Measurements from ENCODE around the gene CXADR. TPM values are rescaled to one million over a fixed set of nuclear protein-coding genes. Genes with fewer than 3 reads are reported as not detected.
"Not testable (repeated sequence)": the region's sequence is repeated elsewhere in the genome, so short reads cannot be mapped to it uniquely, and the experiment has no call there.

CXADR gene
- total RNA-seq, 3 donors from 2014 or later (not counting 1 experiment from before 2014, with no cell fraction given), result 0.10 TPM; not detected in 2

GRCh38 chr21:17482928-17483327, 29.9 kb upstream of the CXADR start:
- WGBS (ENCODE audit: insufficient coverage), result no CpG with 5 or more reads among the region's 1 CpG
- Histone ChIP-seq H3K27me3 (ENCODE audit: control insufficient read depth, insufficient read depth, low read length) (no peaks in the 10 kb centered on the region), H3K4me3 (ENCODE audit: low read length) (no peak overlapping the region), H3K27ac (ENCODE audit: low read length) (no peak overlapping the region), H3K36me3 (ENCODE audit: control insufficient read depth, insufficient read depth, low read length) (no peaks in the 10 kb centered on the region), H3K4me1 (ENCODE audit: control insufficient read depth, insufficient read depth, low read length) (no peaks in the 10 kb centered on the region), H3K9me3 (ENCODE audit: control insufficient read depth, insufficient read depth, low read length) (no peaks in the 10 kb centered on the region)
- H3K36me3 Mint-ChIP-seq, result no peaks in the 10 kb centered on the region
- no peaks in the 10 kb centered on the region for H3K4me1 Mint-ChIP-seq
- ATAC-seq (no peak), DNase-seq (no peak)
- no peak for TF ChIP-seq CTCF (IDR thresholded peaks at IDR 0.05)
- H3K4me3 Mint-ChIP-seq, result no peak overlapping the region
- H3K27ac Mint-ChIP-seq, result no peak overlapping the region
- intact Hi-C loops (cut with micrococcal nuclease), result no loop called here
- H3K27me3 Mint-ChIP-seq (ENCODE audit: low read depth in 2 of 2), result no peaks in the 10 kb centered on the region
- peaks cover 0 to 2% of the 10 kb centered on the region in 2 donors for H3K9me3 Mint-ChIP-seq

- no peaks in the 10 kb centered on the region for H3K36me3 Mint-ChIP-seq
- intact Hi-C loops (cut with micrococcal nuclease), result no loop called here
- no peak for DNase-seq
Observed at GRCh38 chr21:17488620-17489019, 24.2 kb upstream of the CXADR start.

GRCh38 chr21:17489565-17489964, 23.3 kb upstream of the CXADR start:
- DNase-seq; H3K9me3 Mint-ChIP-seq; H3K36me3 Mint-ChIP-seq; H3K4me1 ChIP-seq (ENCODE audit: control insufficient read depth, insufficient read depth, low read length); H3K9me3 ChIP-seq (ENCODE audit: control insufficient read depth, insufficient read depth, low read length); H3K4me3 Mint-ChIP-seq; H3K27me3 Mint-ChIP-seq (ENCODE audit: low read depth in 2 of 2); H3K4me3 ChIP-seq (ENCODE audit: low read length); H3K27ac Mint-ChIP-seq; H3K4me1 Mint-ChIP-seq; intact Hi-C loops (cut with micrococcal nuclease); H3K27me3 ChIP-seq (ENCODE audit: control insufficient read depth, insufficient read depth, low read length); H3K36me3 ChIP-seq (ENCODE audit: control insufficient read depth, insufficient read depth, low read length); ATAC-seq; H3K27ac ChIP-seq (ENCODE audit: low read length): not testable (repeated sequence)
- no CpG with 5 or more reads among the region's 3 CpGs for WGBS (ENCODE audit: insufficient coverage)

More at GRCh38 chr21:17488620-17489019, 24.2 kb upstream of the CXADR start:
- H3K4me1 ChIP-seq (ENCODE audit: control insufficient read depth, insufficient read depth, low read length), result no peaks in the 10 kb centered on the region
- no peaks in the 10 kb centered on the region for H3K4me1 Mint-ChIP-seq
- H3K27ac Mint-ChIP-seq, result no peak overlapping the region
- H3K9me3 Mint-ChIP-seq, result peaks cover 2 to 5% of the 10 kb centered on the region in 2 donors
- H3K27me3 ChIP-seq (ENCODE audit: control insufficient read depth, insufficient read depth, low read length), result no peaks in the 10 kb centered on the region
- no peaks in the 10 kb centered on the region for H3K27me3 Mint-ChIP-seq (ENCODE audit: low read depth in 2 of 2)
- TF ChIP-seq CTCF (IDR thresholded peaks at IDR 0.05), result no peak
- no peaks in the 10 kb centered on the region for H3K9me3 ChIP-seq (ENCODE audit: control insufficient read depth, insufficient read depth, low read length)
- ATAC-seq, result no peak
- no peak overlapping the region for H3K4me3 ChIP-seq (ENCODE audit: low read length)
- H3K36me3 ChIP-seq (ENCODE audit: control insufficient read depth, insufficient read depth, low read length), result no peaks in the 10 kb centered on the region
- H3K27ac ChIP-seq (ENCODE audit: low read length), result no peak overlapping the region
- no peak overlapping the region for H3K4me3 Mint-ChIP-seq

GRCh38 chr21:17491716-17492414, 21.0 kb upstream of the CXADR start:
- no peak overlapping the region for H3K4me3 Mint-ChIP-seq
- intact Hi-C loops (cut with micrococcal nuclease), result no loop called here
- Histone ChIP-seq H3K4me1 (ENCODE audit: control insufficient read depth, insufficient read depth, low read length) (no peaks in the 10 kb centered on the region), H3K9me3 (ENCODE audit: control insufficient read depth, insufficient read depth, low read length) (no peaks in the 10 kb centered on the region), H3K27ac (ENCODE audit: low read length) (no peak overlapping the region), H3K36me3 (ENCODE audit: control insufficient read depth, insufficient read depth, low read length) (no peaks in the 10 kb centered on the region), H3K27me3 (ENCODE audit: control insufficient read depth, insufficient read depth, low read length) (no peaks in the 10 kb centered on the region), H3K4me3 (ENCODE audit: low read length) (no peak overlapping the region)
- no peaks in the 10 kb centered on the region for H3K4me1 Mint-ChIP-seq
- peaks cover 2 to 3% of the 10 kb centered on the region in 2 donors for H3K9me3 Mint-ChIP-seq
- H3K27ac Mint-ChIP-seq, result no peak overlapping the region
- 29% methylated on average over 6 of the region's 7 CpGs for WGBS (ENCODE audit: insufficient coverage)
- TF ChIP-seq CTCF (IDR thresholded peaks at IDR 0.05), result no peak
- no peaks in the 10 kb centered on the region for H3K36me3 Mint-ChIP-seq
- H3K27me3 Mint-ChIP-seq (ENCODE audit: low read depth in 2 of 2), result peaks cover 0 to 3% of the 10 kb centered on the region in 2 donors
- no peak for ATAC-seq
- DNase-seq, result no peak
